Osteoblast (primary cell): Measurements from ENCODE around the gene GNPAT. TPM values are rescaled to one million over a fixed set of nuclear protein-coding genes. Genes with fewer than 3 reads are reported as not detected.
"Not testable (repeated sequence)": the region's sequence is repeated elsewhere in the genome, so short reads cannot be mapped to it uniquely, and the experiment has no call there.

Experiments used
- DNase-seq: peaks from one replicate; pipeline ENCODE4 v3.0.0; 2011; ENCODE audit warnings: low spot score, mixed read lengths; ENCODE audit not compliant: insufficient read length; ENCODE audit errors: missing footprints
- H2AFZ ChIP-seq: 2 replicates; pipeline ENCODE4 v1.6.0; 2011; ENCODE audit warnings: mild to moderate bottlenecking, low read length
- H3K27ac ChIP-seq: 2 replicates; pipeline ENCODE4 v1.5.1; 2011; ENCODE audit warnings: mild to moderate bottlenecking, low read depth, low read length, moderate library complexity
- H3K27me3 ChIP-seq: 2 replicates; pipeline ENCODE4 v1.6.0; 2012; ENCODE audit warnings: mild to moderate bottlenecking, control low read depth, inconsistent platforms, low read length, moderate library complexity; ENCODE audit not compliant: insufficient read depth
- H3K36me3 ChIP-seq: 2 replicates; pipeline ENCODE4 v1.5.1; 2011; ENCODE audit warnings: mild to moderate bottlenecking, low read length, control low read depth, moderate library complexity; ENCODE audit not compliant: insufficient read depth
- H3K4me1 ChIP-seq: 2 replicates; pipeline ENCODE4 v1.5.1; 2011; ENCODE audit warnings: mild to moderate bottlenecking, low read length, control low read depth, moderate library complexity; ENCODE audit not compliant: insufficient read depth
- H3K4me2 ChIP-seq: 2 replicates; pipeline ENCODE4 v1.6.0; 2011; ENCODE audit warnings: mild to moderate bottlenecking, low read length; ENCODE audit not compliant: insufficient read depth
- H3K4me3 ChIP-seq: fragments of 200-600 bp; sonication (generic); 3 replicates; pipeline ENCODE4 v1.5.1; 2012; ENCODE audit warnings: mild to moderate bottlenecking, low read length, inconsistent platforms; ENCODE audit not compliant: insufficient read depth
- H3K79me2 ChIP-seq: 2 replicates; pipeline ENCODE4 v1.6.0; 2012; ENCODE audit warnings: mild to moderate bottlenecking, low read length, control low read depth, inconsistent platforms; ENCODE audit not compliant: insufficient read depth
- H3K9me3 ChIP-seq: 2 replicates; pipeline ENCODE4 v1.5.1; 2011; ENCODE audit warnings: low read depth, low read length, control low read depth
- H4K20me1 ChIP-seq: 2 replicates; pipeline ENCODE4 v1.6.0; 2012; ENCODE audit warnings: mild to moderate bottlenecking, low read length, control low read depth; ENCODE audit not compliant: insufficient read depth
- CTCF ChIP-seq: IDR thresholded peaks from 2 replicates; pipeline ENCODE4 v1.5.1; 2011; ENCODE audit warnings: mild to moderate bottlenecking, low read depth, low read length, moderate library complexity; ENCODE audit errors: extremely low read depth
- total RNA-seq: library from RNA; depleted of rRNA; stranded (reverse); fragments of >200 nt; gene quantifications from 2 replicates; pipeline ENCODE4 v1.2.3, GENCODE V29; 2012

Gene GNPAT
- total RNA-seq, 1 donor, result 52.1 TPM

- H3K27ac ChIP-seq, result no peak overlapping the region
- H3K27me3 ChIP-seq, result peaks cover 7% of the 10 kb centered on the region
- H3K4me3 ChIP-seq, result no peak overlapping the region
- no peak for DNase-seq
- TF ChIP-seq CTCF, result no peak
- no peaks in the 10 kb centered on the region for H3K4me1 ChIP-seq
- H2AFZ ChIP-seq, result no peak overlapping the region
- no peaks in the 10 kb centered on the region for H3K9me3 ChIP-seq
- no peak overlapping the region for H3K4me2 ChIP-seq
- H3K79me2 ChIP-seq, result no peaks in the 10 kb centered on the region
- no peaks in the 10 kb centered on the region for H4K20me1 ChIP-seq
- no peaks in the 10 kb centered on the region for H3K36me3 ChIP-seq
Observed at GRCh38 chr1:231209531-231209930, 31.5 kb upstream of the GNPAT start.

- H3K79me2 ChIP-seq, result no peaks in the 10 kb centered on the region
- H3K27ac ChIP-seq, result no peak overlapping the region
- peaks cover 7% of the 10 kb centered on the region for H3K27me3 ChIP-seq
- no peak for DNase-seq
- H3K36me3 ChIP-seq, result no peaks in the 10 kb centered on the region
- no peak overlapping the region for H2AFZ ChIP-seq
- no peaks in the 10 kb centered on the region for H4K20me1 ChIP-seq
- H3K4me1 ChIP-seq, result no peaks in the 10 kb centered on the region
- no peak for TF ChIP-seq CTCF
- no peak overlapping the region for H3K4me3 ChIP-seq
- H3K9me3 ChIP-seq, result no peaks in the 10 kb centered on the region
- no peak overlapping the region for H3K4me2 ChIP-seq
Observed at GRCh38 chr1:231210126-231210525, 30.9 kb upstream of the GNPAT start.

GRCh38 chr1:231211005-231211857, 29.8 kb upstream of the GNPAT start:
- peak; percentile 94 for DNase-seq
- Histone ChIP-seq H3K4me1 (no peaks in the 10 kb centered on the region), H3K27me3 (peaks cover 6% of the 10 kb centered on the region), H3K4me3 (peak overlapping the region; percentile 78), H3K79me2 (no peaks in the 10 kb centered on the region), H3K9me3 (no peaks in the 10 kb centered on the region), H4K20me1 (no peaks in the 10 kb centered on the region), H2AFZ (peak overlapping the region; percentile 97), H3K27ac (no peak overlapping the region), H3K4me2 (peak overlapping the region; percentile 94), H3K36me3 (no peaks in the 10 kb centered on the region)
- TF ChIP-seq CTCF, result peak; percentile 81

- not testable (repeated sequence) for H3K27me3 ChIP-seq, DNase-seq, H4K20me1 ChIP-seq, H3K36me3 ChIP-seq, H3K4me3 ChIP-seq, H3K9me3 ChIP-seq, H3K4me1 ChIP-seq, H3K79me2 ChIP-seq, H3K4me2 ChIP-seq, H3K27ac ChIP-seq, H2AFZ ChIP-seq
Observed at GRCh38 chr1:231212301-231212700, 28.7 kb upstream of the GNPAT start.
